ENCODE measurements around the gene ADAMTSL5. TPM values are rescaled to one million over a fixed set of nuclear protein-coding genes. Genes with fewer than 3 reads are reported as not detected.

ADAMTSL5 gene
- total RNA-seq, 2 experiments from 2014 or later = 0.34 TPM; not detected in 1

GRCh38 chr19:1510807-1511206, 2.0 kb downstream of the ADAMTSL5 start:
- Histone ChIP-seq H3K4me3 (ENCODE audit: low read depth, low read length, poor library complexity, severe bottlenecking) (no peak overlapping the region), H3K36me3 (ENCODE audit: insufficient read depth, low read length) (no peaks in the 10 kb centered on the region), H2AFZ (ENCODE audit: low read length) (no peak overlapping the region), H4K20me1 (ENCODE audit: insufficient read depth, low read length) (no peaks in the 10 kb centered on the region), H3K4me2 (ENCODE audit: low read length) (no peak overlapping the region), H3K9me2 (ENCODE audit: insufficient read depth, low read length) (no peaks in the 10 kb centered on the region), H3K9me3 (ENCODE audit: low read length) (no peaks in the 10 kb centered on the region), H3K27ac (ENCODE audit: low read depth, low read length, poor library complexity, severe bottlenecking) (no peak overlapping the region), H3K4me1 (ENCODE audit: insufficient read depth, low read length, poor library complexity, severe bottlenecking) (peaks cover 4% of the 10 kb centered on the region), H3K79me2 (ENCODE audit: insufficient read depth, low read depth, low read length) (no peaks in the 10 kb centered on the region)
- ChIA-PET POLR2A (no interaction called here), CTCF (ENCODE audit: unreplicated experiment) (no interaction called here)
- TF ChIP-seq CTCF (conservative IDR thresholded peaks at IDR 0.05; ENCODE audit: low read length) (no peak), EZH2phosphoT487 (IDR thresholded peaks at IDR 0.05; ENCODE audit: borderline replicate concordance, low read depth, low read length) (no peak)
- intact Hi-C loops (cut with micrococcal nuclease; ENCODE audit: unreplicated experiment) = no loop called here
- BruUV-seq (replicated peaks) = no TSS peak
- DNase-seq (ENCODE audit: low spot score) = no peak

GRCh38 chr19:1510442-1510806, 2.4 kb downstream of the ADAMTSL5 start:
- TF ChIP-seq CTCF (conservative IDR thresholded peaks at IDR 0.05; ENCODE audit: low read length) (no peak), EZH2phosphoT487 (IDR thresholded peaks at IDR 0.05; ENCODE audit: borderline replicate concordance, low read depth, low read length) (no peak)
- H3K4me3 ChIP-seq (ENCODE audit: low read depth, low read length, poor library complexity, severe bottlenecking) = no peak overlapping the region
- no peaks in the 10 kb centered on the region for H4K20me1 ChIP-seq (ENCODE audit: insufficient read depth, low read length)
- H3K9me3 ChIP-seq (ENCODE audit: low read length) = no peaks in the 10 kb centered on the region
- intact Hi-C loops (cut with micrococcal nuclease; ENCODE audit: unreplicated experiment) = no loop called here
- H2AFZ ChIP-seq (ENCODE audit: low read length) = no peak overlapping the region
- no peaks in the 10 kb centered on the region for H3K79me2 ChIP-seq (ENCODE audit: insufficient read depth, low read depth, low read length)
- no peaks in the 10 kb centered on the region for H3K36me3 ChIP-seq (ENCODE audit: insufficient read depth, low read length)
- H3K9me2 ChIP-seq (ENCODE audit: insufficient read depth, low read length) = no peaks in the 10 kb centered on the region
- no peak overlapping the region for H3K4me2 ChIP-seq (ENCODE audit: low read length)
- no peak for DNase-seq (ENCODE audit: low spot score)
- peaks cover 4% of the 10 kb centered on the region for H3K4me1 ChIP-seq (ENCODE audit: insufficient read depth, low read length, poor library complexity, severe bottlenecking)
- H3K27ac ChIP-seq (ENCODE audit: low read depth, low read length, poor library complexity, severe bottlenecking) = no peak overlapping the region
- CTCF ChIA-PET (ENCODE audit: unreplicated experiment) = no interaction called here
- BruUV-seq (replicated peaks) = no TSS peak
- POLR2A ChIA-PET = no interaction called here

- Histone ChIP-seq H3K4me3 (ENCODE audit: low read depth, low read length, poor library complexity, severe bottlenecking) (no peak overlapping the region), H3K79me2 (ENCODE audit: insufficient read depth, low read depth, low read length) (no peaks in the 10 kb centered on the region), H3K9me3 (ENCODE audit: low read length) (no peaks in the 10 kb centered on the region), H3K4me1 (ENCODE audit: insufficient read depth, low read length, poor library complexity, severe bottlenecking) (peaks cover 4% of the 10 kb centered on the region), H2AFZ (ENCODE audit: low read length) (no peak overlapping the region), H3K9me2 (ENCODE audit: insufficient read depth, low read length) (no peaks in the 10 kb centered on the region), H4K20me1 (ENCODE audit: insufficient read depth, low read length) (no peaks in the 10 kb centered on the region), H3K36me3 (ENCODE audit: insufficient read depth, low read length) (no peaks in the 10 kb centered on the region), H3K4me2 (ENCODE audit: low read length) (no peak overlapping the region), H3K27ac (ENCODE audit: low read depth, low read length, poor library complexity, severe bottlenecking) (no peak overlapping the region)
- TF ChIP-seq EZH2phosphoT487 (IDR thresholded peaks at IDR 0.05; ENCODE audit: borderline replicate concordance, low read depth, low read length) = no peak
- no peak for TF ChIP-seq CTCF (conservative IDR thresholded peaks at IDR 0.05; ENCODE audit: low read length)
- DNase-seq (ENCODE audit: low spot score) = no peak
- ChIA-PET CTCF (ENCODE audit: unreplicated experiment) (no interaction called here), POLR2A (interaction anchor here (0.7 kb wide), 1 partner anchor 322 kb away, joined by 5 read pairs; no protein-coding TSS in a partner anchor)
- intact Hi-C loops (cut with micrococcal nuclease; ENCODE audit: unreplicated experiment) = no loop called here
- no TSS peak for BruUV-seq (replicated peaks)
Measured at GRCh38 chr19:1509602-1510441, 3.0 kb downstream of the ADAMTSL5 start.
